Pancreas (tissue), 10 donors: Measurements from ENCODE around the gene OSBPL8. TPM values are rescaled to one million over a fixed set of nuclear protein-coding genes. Genes with fewer than 3 reads are reported as not detected.
A peak's percentile ranks its signal among the peaks of the same experiment; 100 is the strongest.

Experiments
- ATAC-seq, 4 donors: fragments of 200-7000 bp; cut with Tn5 transposase; one replicate each; pipeline versions ENCODE4 v1.8.0 to v1.9.1; 2020; ENCODE audit warnings: mild to moderate bottlenecking in 4 of 4, moderate library complexity in 4 of 4
- DNase-seq, 6 donors: peaks; one replicate each; pipeline ENCODE4 v3.0.0-alpha.2; 2020
- FAIRE-seq: peaks from 2 replicates; lab custom pipeline; 2012; peaks lifted over from hg19 to GRCh38; lab: Jason Lieb, UNC
- H3K27ac ChIP-seq, 4 donors: fragments of 200-600 bp; sonication (generic); 1 replicate in 3 of 4; 2 replicates in 1 of 4; pipeline versions ENCODE4 v1.5.0 to v1.8.0; 2020
- H3K27me3 ChIP-seq, 4 donors: fragments of 200-600 bp; one replicate each; pipeline ENCODE4 v1.8.0; 2021
- H3K36me3 ChIP-seq, 3 donors: fragments of 200-600 bp; sonication (generic) in 1 of 3; one replicate each; pipeline versions ENCODE4 v1.5.0 to v1.8.0; 2020 to 2021
- H3K4me1 ChIP-seq, 3 donors: fragments of 200-600 bp; one replicate each; pipeline ENCODE4 v1.8.0; 2021
- H3K4me3 ChIP-seq, 4 donors: fragments of 200-600 bp; sonication (generic) in 2 of 4; one replicate each; pipeline versions ENCODE4 v1.5.0 to v1.8.0; 2020 to 2021
- H3K9me3 ChIP-seq, 4 donors: fragments of 200-600 bp; one replicate each; pipeline ENCODE4 v1.8.0; 2021
- CTCF ChIP-seq, 4 donors: fragments of 200-600 bp; sonication (generic) in 3 of 4; IDR thresholded peaks; one replicate each; pipeline versions ENCODE4 v1.5.0 to v1.8.0; 2021; ENCODE audit warnings: antibody characterized with exemption in 4 of 4
- WGBS, 2 donors: extraction: QIAGEN DNeasy Blood & Tissue Kit; methylation state at CpG; one replicate each; pipeline ENCODE4 v1.1.7; 2013; 5-methylcytosine and 5-hydroxymethylcytosine counted together
- intact Hi-C, 3 donors: fragments of 100-400 bp; cut with DNase I; formaldehyde crosslinking; loops; one replicate each; pipeline versions ENCODE4 v1.11.1 to v1.14.2; 2022
- polyA plus RNA-seq, 2 donors: library from polyadenylated mRNA; stranded (reverse); fragments of 200-250 nt; gene quantifications; one replicate each; pipeline ENCODE4 v1.2.3, GENCODE V29; 2013
- total RNA-seq, 6 donors: library from RNA; stranded (reverse); fragmentation: NEBNext Ultra II Directional in 4 of 6; extraction: Animal tissue kit (Norgen Biotek cat#: 25700) in 4 of 6; gene quantifications; one replicate each; pipeline versions ENCODE4 v1.2.1 to v1.2.4, GENCODE V29; 2021 to 2023
- donor health status: healthy with polysubstance abuse.
- donor health status: DM: no; HTN: no; CAD: no; lungs with moderate emphysema.
- donor health status: DM: no; HTN: no; CAD: no.
- donor health status: control.
- donor health status: control.
- donor health status: Bipolar disorder and iron deficiency.
- donor health status: DM: yes; HTN: yes; CAD: no.
- donor health status: DM: no; HTN: no; CAD: no.
- donor health status: DM: no; HTN: no; CAD: no.
- donor health status: DM: yes; HTN: yes; CAD: no.

The OSBPL8 gene
- total and polyA plus RNA-seq, 8 donors: 3.6 to 39.6 (median 22.7) TPM

- DNase-seq: no peak
These were observed 131.5 kb downstream of the OSBPL8 start for GRCh38 chr12:76428117-76428516.

GRCh38 chr12:76426160-76426559 is 133.4 kb downstream of the OSBPL8 start:
- H3K36me3 ChIP-seq: no peaks in the 10 kb centered on the region
- FAIRE-seq: no peak
- no peak for ATAC-seq
- no peaks in the 10 kb centered on the region for H3K9me3 ChIP-seq
- no peak overlapping the region for H3K4me3 ChIP-seq
- no peaks in the 10 kb centered on the region for H3K27me3 ChIP-seq
- intact Hi-C loops: no loop called here
- WGBS, 2 donors: 91 to 92% methylated on average over 2 of the region's 2 CpGs
- TF ChIP-seq CTCF (IDR thresholded peaks at IDR 0.05): no peak
- no peak overlapping the region for H3K27ac ChIP-seq
- DNase-seq: no peak
- H3K4me1 ChIP-seq: peaks cover 0 to 12% (median 6%) of the 10 kb centered on the region in 3 donors

More at GRCh38 chr12:76428117-76428516, 131.5 kb downstream of the OSBPL8 start:
- Histone ChIP-seq H3K4me1 (peaks cover 0 to 2% (median 0%) of the 10 kb centered on the region in 3 donors), H3K36me3 (no peaks in the 10 kb centered on the region), H3K9me3 (no peaks in the 10 kb centered on the region), H3K4me3 (no peak overlapping the region), H3K27ac (no peak overlapping the region), H3K27me3 (no peaks in the 10 kb centered on the region)
- no peak for TF ChIP-seq CTCF (IDR thresholded peaks at IDR 0.05)
- no peak for FAIRE-seq
- intact Hi-C loops: no loop called here
- no peak for ATAC-seq

- FAIRE-seq (no peak), DNase-seq (no peak), ATAC-seq (no peak)
- no peak overlapping the region for H3K4me3 ChIP-seq
- WGBS, 2 donors: 86 to 87% methylated on average over 1 of the region's 1 CpG
- H3K27me3 ChIP-seq: no peaks in the 10 kb centered on the region
- H3K36me3 ChIP-seq: no peaks in the 10 kb centered on the region
- intact Hi-C loops: no loop called here
- no peak overlapping the region for H3K27ac ChIP-seq
- H3K4me1 ChIP-seq: peaks cover 0 to 17% (median 6%) of the 10 kb centered on the region in 3 donors
- no peak for TF ChIP-seq CTCF (IDR thresholded peaks at IDR 0.05)
- no peaks in the 10 kb centered on the region for H3K9me3 ChIP-seq
These were observed 134.6 kb downstream of the OSBPL8 start for GRCh38 chr12:76424941-76425340.

DNA sequence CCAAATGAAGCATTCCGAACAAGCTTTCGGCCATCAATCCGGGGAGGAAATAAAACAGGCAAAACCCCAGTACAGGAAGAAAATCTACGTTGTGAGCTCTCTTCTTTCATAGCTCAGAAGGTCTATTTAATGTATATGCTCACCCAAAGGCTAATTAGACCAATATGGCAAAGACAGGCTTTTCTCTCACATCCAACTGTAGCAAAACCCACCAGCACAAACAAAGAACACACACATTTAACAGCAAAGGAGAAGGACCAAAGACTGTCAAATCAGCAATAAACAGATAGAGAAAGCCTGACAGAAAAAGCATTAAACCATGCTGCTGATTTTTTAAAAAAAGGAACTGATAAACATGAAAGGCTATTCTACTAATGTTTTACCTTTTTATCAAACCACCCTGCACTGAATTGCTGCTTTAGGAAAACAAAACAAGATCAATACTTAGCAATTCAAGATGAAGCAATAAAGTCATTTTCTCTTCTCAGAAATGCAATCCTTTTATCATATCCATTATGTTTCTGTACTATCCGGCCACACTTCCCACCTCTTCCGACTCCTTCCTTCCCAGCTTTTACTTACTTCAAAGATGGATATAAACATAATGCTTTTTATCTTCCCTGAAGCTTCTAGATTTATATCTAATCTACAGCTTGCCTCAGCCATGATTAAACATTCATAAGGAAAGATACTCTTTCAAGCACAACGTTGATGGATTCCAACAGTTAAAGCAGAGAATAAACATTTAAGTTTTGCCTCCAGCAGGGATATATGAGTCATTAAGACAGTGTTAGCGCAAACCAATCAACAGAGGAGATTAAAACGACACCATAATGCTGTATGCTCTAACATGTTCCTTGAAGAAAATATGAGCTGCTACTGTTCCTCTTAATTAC is 136.8 kb downstream of the OSBPL8 start:
- no peaks in the 10 kb centered on the region for H3K9me3 ChIP-seq
- FAIRE-seq (no peak), DNase-seq (no peak), ATAC-seq (peak in 2 of 4 donors; percentile 46 to 51)
- TF ChIP-seq CTCF (IDR thresholded peaks at IDR 0.05): no peak
- WGBS, 2 donors: 47 to 49% methylated on average over 9 of the region's 9 CpGs
- H3K27me3 ChIP-seq: no peaks in the 10 kb centered on the region
- no peak overlapping the region for H3K27ac ChIP-seq
- H3K36me3 ChIP-seq: no peaks in the 10 kb centered on the region
- intact Hi-C loops: no loop called here
- H3K4me1 ChIP-seq: peaks cover 0 to 17% (median 6%) of the 10 kb centered on the region in 3 donors
- H3K4me3 ChIP-seq: peak overlapping the region in 1 of 4 donors; percentile 3

- ATAC-seq (no peak), FAIRE-seq (no peak), DNase-seq (no peak)
- intact Hi-C loops: no loop called here
- TF ChIP-seq CTCF (IDR thresholded peaks at IDR 0.05): no peak
- 81 to 87% methylated on average over 2 of the region's 2 CpGs for WGBS, 2 donors
- Histone ChIP-seq H3K27ac (no peak overlapping the region), H3K9me3 (no peaks in the 10 kb centered on the region), H3K4me1 (peaks cover 0 to 17% (median 6%) of the 10 kb centered on the region in 3 donors), H3K36me3 (no peaks in the 10 kb centered on the region), H3K27me3 (no peaks in the 10 kb centered on the region), H3K4me3 (peak overlapping the region in 1 of 4 donors; percentile 3)
These were observed 137.4 kb downstream of the OSBPL8 start for GRCh38 chr12:76422154-76422542.
